PFSK-1 (cell line): ENCODE measurements around the gene ATPAF1.

ENCODE experiments used
- FOXP2 ChIP-seq: optimal IDR thresholded peaks from 2 replicates; pipeline ENCODE3; 2011; ENCODE audit warnings: borderline replicate concordance, control low read depth, inconsistent platforms; ENCODE audit not compliant: insufficient read depth; ENCODE audit errors: extremely low read length, extremely low read depth
- POLR2AphosphoS5 ChIP-seq: IDR thresholded peaks from 2 replicates; pipeline ENCODE4 v1.6.1; 2012; ENCODE audit warnings: low read depth, mild to moderate bottlenecking, control low read depth, low read length, moderate library complexity
- SIN3A ChIP-seq: IDR thresholded peaks from 2 replicates; pipeline ENCODE4 v1.6.1; 2012; ENCODE audit warnings: mild to moderate bottlenecking, low read length, moderate library complexity, borderline replicate concordance; ENCODE audit not compliant: insufficient read depth
- TAF1 ChIP-seq: IDR thresholded peaks from 2 replicates; pipeline ENCODE4 v1.6.1; 2012; ENCODE audit warnings: low read length, control low read depth, borderline replicate concordance; ENCODE audit not compliant: insufficient read depth
- TF ChIP-seq, protein P1 (sequence below), 2 experiments: IDR thresholded peaks; 2 replicates each; pipeline versions ENCODE4 v1.6.1 to v1.8.0; 2011 to 2012; ENCODE audit warnings: low read depth in 2 of 2, low read length in 2 of 2, control low read depth in 1 of 2, inconsistent platforms in 1 of 2, mild to moderate bottlenecking in 1 of 2, moderate library complexity in 1 of 2; ENCODE audit not compliant: insufficient read depth in 1 of 2

The ATPAF1 gene

DNA sequence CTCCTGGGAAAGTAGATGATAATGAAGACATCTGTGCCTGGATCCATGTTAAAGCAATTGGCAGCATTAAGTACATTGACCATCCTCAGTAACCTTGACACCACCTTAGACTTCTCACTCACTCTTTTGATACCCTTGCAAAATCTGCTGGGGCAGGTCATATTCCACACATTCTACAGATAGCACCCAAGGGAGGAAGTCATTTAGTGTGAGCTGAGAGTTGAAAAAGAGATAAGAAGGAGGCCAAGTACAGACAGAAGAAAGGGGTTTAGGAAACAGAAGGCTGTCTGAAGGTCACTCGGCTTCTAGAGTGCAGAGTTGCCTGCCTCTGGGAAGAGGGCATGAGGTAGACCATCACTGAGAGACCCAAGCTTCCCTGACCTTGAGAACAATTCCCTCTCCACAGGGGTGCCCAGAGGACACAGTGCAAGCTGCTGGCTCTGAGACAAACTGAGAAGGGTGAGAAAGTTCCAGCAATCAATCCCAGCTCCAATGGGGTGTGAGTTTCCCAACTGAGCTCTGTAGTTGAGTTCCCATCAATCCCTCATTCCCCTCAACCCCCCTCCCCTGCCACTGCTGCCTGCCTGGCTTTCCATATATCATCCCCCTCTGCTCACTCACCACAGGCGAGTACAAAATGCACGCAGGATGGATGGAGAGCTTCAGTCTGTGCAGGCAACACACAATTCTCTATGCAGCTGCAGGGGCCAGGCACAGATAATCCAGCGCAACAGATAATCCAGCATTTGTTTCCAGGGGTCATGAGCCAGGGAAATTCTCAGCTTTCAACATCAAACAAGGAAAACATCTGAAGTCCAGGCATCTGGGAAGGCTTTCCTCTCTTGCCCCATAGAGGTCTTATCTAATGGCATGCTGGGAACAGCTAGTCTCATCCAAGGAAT, 44.2 kb downstream of the ATPAF1 start:
- TF ChIP-seq FOXP2 (no peak), TAF1 (no peak), SIN3A (no peak), POLR2AphosphoS5 (no peak)
- TF ChIP-seq, protein P1, sequence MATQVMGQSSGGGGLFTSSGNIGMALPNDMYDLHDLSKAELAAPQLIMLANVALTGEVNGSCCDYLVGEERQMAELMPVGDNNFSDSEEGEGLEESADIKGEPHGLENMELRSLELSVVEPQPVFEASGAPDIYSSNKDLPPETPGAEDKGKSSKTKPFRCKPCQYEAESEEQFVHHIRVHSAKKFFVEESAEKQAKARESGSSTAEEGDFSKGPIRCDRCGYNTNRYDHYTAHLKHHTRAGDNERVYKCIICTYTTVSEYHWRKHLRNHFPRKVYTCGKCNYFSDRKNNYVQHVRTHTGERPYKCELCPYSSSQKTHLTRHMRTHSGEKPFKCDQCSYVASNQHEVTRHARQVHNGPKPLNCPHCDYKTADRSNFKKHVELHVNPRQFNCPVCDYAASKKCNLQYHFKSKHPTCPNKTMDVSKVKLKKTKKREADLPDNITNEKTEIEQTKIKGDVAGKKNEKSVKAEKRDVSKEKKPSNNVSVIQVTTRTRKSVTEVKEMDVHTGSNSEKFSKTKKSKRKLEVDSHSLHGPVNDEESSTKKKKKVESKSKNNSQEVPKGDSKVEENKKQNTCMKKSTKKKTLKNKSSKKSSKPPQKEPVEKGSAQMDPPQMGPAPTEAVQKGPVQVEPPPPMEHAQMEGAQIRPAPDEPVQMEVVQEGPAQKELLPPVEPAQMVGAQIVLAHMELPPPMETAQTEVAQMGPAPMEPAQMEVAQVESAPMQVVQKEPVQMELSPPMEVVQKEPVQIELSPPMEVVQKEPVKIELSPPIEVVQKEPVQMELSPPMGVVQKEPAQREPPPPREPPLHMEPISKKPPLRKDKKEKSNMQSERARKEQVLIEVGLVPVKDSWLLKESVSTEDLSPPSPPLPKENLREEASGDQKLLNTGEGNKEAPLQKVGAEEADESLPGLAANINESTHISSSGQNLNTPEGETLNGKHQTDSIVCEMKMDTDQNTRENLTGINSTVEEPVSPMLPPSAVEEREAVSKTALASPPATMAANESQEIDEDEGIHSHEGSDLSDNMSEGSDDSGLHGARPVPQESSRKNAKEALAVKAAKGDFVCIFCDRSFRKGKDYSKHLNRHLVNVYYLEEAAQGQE (IDR thresholded peaks at IDR 0.05; ENCODE audit: insufficient read depth in 1 of 2, low read depth in 2 of 2, low read length in 2 of 2), result no peak

DNA sequence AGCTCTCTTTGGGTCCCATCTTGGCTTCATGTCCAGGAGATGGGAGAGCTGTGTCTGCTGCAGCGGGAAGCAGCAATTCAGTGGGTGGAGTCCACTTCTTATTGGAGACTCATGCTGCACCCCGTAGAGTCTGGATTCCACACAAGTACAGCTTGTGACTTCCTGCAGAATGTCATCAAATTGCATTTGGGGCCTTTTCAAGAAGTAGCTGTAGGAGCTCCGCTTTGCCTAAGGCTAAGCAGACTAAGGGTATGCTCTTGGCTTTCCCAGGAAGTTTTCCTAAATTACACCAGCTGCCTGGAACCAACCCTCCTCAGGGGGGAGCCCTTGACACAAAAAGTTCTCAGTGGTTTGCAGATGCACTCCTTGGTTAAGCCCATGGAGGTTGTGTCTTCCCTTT, 45.8 kb downstream of the ATPAF1 start:
- TF ChIP-seq POLR2AphosphoS5 (no peak), SIN3A (no peak), FOXP2 (no peak), TAF1 (no peak)
- TF ChIP-seq, protein P1 (IDR thresholded peaks at IDR 0.05; ENCODE audit: insufficient read depth in 1 of 2, low read depth in 2 of 2, low read length in 2 of 2), result no peak

GRCh38 chr1:46621930-46622329, 46.2 kb downstream of the ATPAF1 start:
- TF ChIP-seq TAF1 (no peak), POLR2AphosphoS5 (no peak), FOXP2 (no peak), SIN3A (no peak)
- TF ChIP-seq, protein P1 (IDR thresholded peaks at IDR 0.05; ENCODE audit: insufficient read depth in 1 of 2, low read depth in 2 of 2, low read length in 2 of 2), result no peak

DNA sequence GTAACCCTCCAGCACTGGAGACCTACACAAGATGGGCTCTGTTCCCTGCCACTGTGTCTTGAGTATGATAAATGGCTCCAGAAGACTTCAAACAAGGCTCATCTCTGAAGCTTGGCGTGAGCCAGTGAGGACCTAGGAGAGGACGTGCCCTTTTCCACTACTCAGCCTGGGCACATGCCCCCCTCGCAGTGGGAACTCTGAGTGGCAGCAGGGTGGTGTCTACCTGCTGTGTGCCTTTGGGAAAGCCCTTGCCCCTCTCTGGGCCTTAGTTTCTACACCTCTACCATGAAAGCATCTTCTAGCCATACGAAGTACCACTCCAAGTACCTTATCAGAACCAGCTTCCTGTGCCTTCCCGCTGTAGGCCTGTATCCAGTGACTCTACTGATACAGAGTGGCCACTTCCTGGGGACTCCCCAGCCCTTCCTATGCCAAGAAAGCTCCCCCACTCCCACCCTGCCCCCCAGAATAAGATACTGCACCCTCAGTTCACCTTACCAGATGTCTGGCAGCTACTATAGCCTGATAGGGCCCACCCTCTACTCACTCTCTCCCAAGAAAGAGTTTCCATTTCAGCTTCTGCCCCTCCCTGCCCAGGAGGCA, 48.4 kb downstream of the ATPAF1 start:
- TF ChIP-seq SIN3A, result no peak
- no peak for TF ChIP-seq FOXP2
- no peak for TF ChIP-seq POLR2AphosphoS5
- TF ChIP-seq, protein P1 (IDR thresholded peaks at IDR 0.05; ENCODE audit: insufficient read depth in 1 of 2, low read depth in 2 of 2, low read length in 2 of 2), result no peak
- TF ChIP-seq TAF1, result no peak
